NCI-H128 (cell line): Measurements from ENCODE around the gene BAG3.
"Not testable (repeated sequence)": the region's sequence is repeated elsewhere in the genome, so short reads cannot be mapped to it uniquely, and the experiment has no call there.

Experiments
- DNase-seq: peaks from one replicate; lab custom pipeline; 2025; ENCODE audit not compliant: unreplicated experiment; lab: John Stamatoyannopoulos, UW

The BAG3 gene

GRCh38 chr10:119650692-119651513 lies at the start of gene BAG3:
Gene BAG3, plus strand, starts transcription at chr10:119651380. Its CDS starts 296 bp downstream, at chr10:119651676.
- DNase-seq = no peak

- DNase-seq = no peak
Measured at GRCh38 chr10:119602241-119603095, 48.7 kb upstream of the BAG3 start.

- no peak for DNase-seq
Measured at GRCh38 chr10:119604468-119604867, 46.7 kb upstream of the BAG3 start.

GRCh38 chr10:119608316-119609155 lies 42.6 kb upstream of the BAG3 start:
- no peak for DNase-seq

- no peak for DNase-seq
Measured at GRCh38 chr10:119609516-119609915, 41.7 kb upstream of the BAG3 start.

- DNase-seq = no peak
Measured at GRCh38 chr10:119611433-119611832, 39.7 kb upstream of the BAG3 start.

- DNase-seq = no peak
Measured at GRCh38 chr10:119613741-119614140, 37.4 kb upstream of the BAG3 start.

- no peak for DNase-seq
Measured at GRCh38 chr10:119614686-119615085, 36.5 kb upstream of the BAG3 start.

GRCh38 chr10:119616882-119617570 lies 34.2 kb upstream of the BAG3 start:
- no peak for DNase-seq

- DNase-seq = no peak
Measured at GRCh38 chr10:119619215-119619614, 32.0 kb upstream of the BAG3 start.

- DNase-seq = not testable (repeated sequence)
Measured at GRCh38 chr10:119619811-119620210, 31.4 kb upstream of the BAG3 start.

GRCh38 chr10:119620241-119621077 lies 30.7 kb upstream of the BAG3 start:
- DNase-seq = no peak

- DNase-seq = no peak
Measured at GRCh38 chr10:119621078-119621384, 30.1 kb upstream of the BAG3 start.

GRCh38 chr10:119625570-119626280 lies 25.5 kb upstream of the BAG3 start:
- DNase-seq = no peak

- no peak for DNase-seq
Measured at GRCh38 chr10:119630300-119630699, 20.9 kb upstream of the BAG3 start.

- DNase-seq = no peak
Measured at GRCh38 chr10:119633538-119634218, 17.5 kb upstream of the BAG3 start.

GRCh38 chr10:119634219-119634544 lies 17.0 kb upstream of the BAG3 start:
- no peak for DNase-seq

GRCh38 chr10:119637631-119638030 lies 13.5 kb upstream of the BAG3 start:
- no peak for DNase-seq

GRCh38 chr10:119638982-119639381 lies 12.2 kb upstream of the BAG3 start:
- DNase-seq = no peak
